Astrocyte of the spinal cord (primary cell): ENCODE data around the gene KLHDC8A.
A peak's percentile ranks its signal among the peaks of the same experiment; 100 is the strongest.

Experiments
- DNase-seq: peaks from one replicate; pipeline ENCODE4 v3.0.0; 2011; ENCODE audit warnings: low read depth, low spot score
- H3K4me3 ChIP-seq: 2 replicates; pipeline ENCODE4 v1.5.1; 2011; ENCODE audit warnings: low read depth, mild to moderate bottlenecking, low read length, moderate library complexity
- in situ Hi-C: cut with HindIII; loops from 2 replicates; pipeline ENCODE4 v1.10.0; 2017; ENCODE audit warnings: low sequenced_read_pairs
- TF ChIP-seq, protein P1 (sequence below): IDR thresholded peaks from 2 replicates; pipeline ENCODE4 v1.5.1; 2012; ENCODE audit warnings: low read depth, mild to moderate bottlenecking, low read length, inconsistent platforms

Gene KLHDC8A

DNA sequence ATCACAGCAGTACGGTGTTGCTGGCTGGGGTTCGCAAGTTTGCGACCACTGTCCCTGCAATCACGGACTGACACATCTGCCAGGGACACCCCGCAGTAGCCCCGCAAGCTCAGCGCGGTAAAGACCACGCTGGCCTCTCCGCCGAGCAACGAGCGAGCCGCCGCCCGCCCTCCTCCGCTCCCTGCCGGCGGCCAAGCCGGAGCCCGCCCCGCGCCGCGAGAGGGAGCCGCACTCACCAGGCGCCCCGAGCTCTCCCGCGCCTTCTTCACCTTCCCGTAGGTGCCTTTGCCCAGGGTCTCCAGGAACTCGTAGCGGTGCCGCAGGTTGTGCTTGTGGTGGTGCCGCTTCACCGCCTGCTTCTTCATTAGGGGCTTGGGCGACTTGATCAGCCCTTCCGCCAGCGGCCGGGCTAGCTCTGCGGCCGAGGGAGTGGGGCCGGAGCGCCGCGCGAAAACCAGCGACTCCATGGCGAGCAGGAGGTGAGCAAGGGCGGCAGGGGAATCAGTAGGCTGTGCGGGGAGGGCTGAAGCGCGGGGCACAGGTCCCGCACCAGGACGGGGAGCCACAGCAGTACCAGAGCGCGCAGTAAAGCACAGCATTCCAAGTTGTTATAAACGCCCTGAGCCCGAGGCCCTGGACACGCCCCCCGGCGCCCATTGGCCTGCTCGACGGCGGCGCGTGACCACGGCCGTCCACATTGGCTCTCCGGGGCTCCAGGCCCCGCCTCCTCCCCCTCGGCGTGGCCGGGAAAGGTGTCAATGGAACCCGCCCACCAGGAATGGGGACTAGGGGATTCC is 35.4 kb downstream of the KLHDC8A start, which contains the start of gene NUAK2:
Gene NUAK2 (minus strand): TSS at position 584 of the 797 bp plus-strand sequence. CDS start 117 bp downstream, at position 467.
- DNase-seq = peak; percentile 92
- TF ChIP-seq, protein P1, sequence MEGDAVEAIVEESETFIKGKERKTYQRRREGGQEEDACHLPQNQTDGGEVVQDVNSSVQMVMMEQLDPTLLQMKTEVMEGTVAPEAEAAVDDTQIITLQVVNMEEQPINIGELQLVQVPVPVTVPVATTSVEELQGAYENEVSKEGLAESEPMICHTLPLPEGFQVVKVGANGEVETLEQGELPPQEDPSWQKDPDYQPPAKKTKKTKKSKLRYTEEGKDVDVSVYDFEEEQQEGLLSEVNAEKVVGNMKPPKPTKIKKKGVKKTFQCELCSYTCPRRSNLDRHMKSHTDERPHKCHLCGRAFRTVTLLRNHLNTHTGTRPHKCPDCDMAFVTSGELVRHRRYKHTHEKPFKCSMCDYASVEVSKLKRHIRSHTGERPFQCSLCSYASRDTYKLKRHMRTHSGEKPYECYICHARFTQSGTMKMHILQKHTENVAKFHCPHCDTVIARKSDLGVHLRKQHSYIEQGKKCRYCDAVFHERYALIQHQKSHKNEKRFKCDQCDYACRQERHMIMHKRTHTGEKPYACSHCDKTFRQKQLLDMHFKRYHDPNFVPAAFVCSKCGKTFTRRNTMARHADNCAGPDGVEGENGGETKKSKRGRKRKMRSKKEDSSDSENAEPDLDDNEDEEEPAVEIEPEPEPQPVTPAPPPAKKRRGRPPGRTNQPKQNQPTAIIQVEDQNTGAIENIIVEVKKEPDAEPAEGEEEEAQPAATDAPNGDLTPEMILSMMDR = peak; percentile 31
- in situ Hi-C loops = no loop called here
- H3K4me3 ChIP-seq = peak within 1 kb of the TSS; percentile 91

DNA sequence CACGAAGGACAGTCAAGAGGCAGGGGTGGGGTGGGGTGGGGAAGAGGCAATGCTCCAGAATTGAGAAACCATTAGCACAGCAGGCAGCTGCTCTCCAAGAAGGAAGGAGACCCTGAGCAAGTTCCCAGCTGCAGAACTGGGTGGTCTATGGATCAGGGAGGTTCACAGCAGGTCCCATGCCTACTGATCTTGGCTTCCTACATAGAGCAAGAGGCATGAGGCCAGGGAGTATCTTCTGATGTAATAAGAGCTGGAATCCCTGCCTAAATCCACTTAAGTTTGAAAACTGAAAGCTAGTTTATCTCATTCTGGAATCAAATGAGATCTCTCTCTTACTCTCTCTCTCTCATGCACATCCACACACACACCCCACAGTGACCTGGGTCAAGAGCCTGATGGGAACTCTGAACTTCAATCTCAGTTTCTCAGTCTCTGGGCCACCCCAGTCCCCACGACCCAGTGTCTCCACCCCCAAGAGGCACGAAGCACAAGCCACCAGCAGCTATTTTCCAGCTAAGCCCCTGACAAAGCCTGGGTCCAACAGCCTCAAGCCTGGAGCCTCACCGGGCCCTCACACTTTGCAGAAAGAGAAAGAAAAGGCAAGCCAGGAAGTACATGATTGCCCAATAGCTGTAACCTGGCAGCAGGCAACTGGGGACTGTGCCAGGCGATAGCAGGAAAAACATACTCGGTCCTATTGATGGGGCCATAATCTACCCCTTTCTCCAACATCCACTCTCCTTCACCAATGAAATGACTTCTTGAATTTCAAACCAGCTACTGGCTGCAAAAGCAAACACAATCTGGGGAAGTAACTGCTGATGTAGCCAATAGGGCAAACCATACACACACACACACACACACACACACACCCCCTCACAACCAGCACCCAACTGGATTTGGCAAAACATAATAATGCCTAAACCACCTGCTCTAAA is 37.4 kb downstream of the KLHDC8A start:
- in situ Hi-C loops = no loop called here
- peak; percentile 79 for DNase-seq

DNA sequence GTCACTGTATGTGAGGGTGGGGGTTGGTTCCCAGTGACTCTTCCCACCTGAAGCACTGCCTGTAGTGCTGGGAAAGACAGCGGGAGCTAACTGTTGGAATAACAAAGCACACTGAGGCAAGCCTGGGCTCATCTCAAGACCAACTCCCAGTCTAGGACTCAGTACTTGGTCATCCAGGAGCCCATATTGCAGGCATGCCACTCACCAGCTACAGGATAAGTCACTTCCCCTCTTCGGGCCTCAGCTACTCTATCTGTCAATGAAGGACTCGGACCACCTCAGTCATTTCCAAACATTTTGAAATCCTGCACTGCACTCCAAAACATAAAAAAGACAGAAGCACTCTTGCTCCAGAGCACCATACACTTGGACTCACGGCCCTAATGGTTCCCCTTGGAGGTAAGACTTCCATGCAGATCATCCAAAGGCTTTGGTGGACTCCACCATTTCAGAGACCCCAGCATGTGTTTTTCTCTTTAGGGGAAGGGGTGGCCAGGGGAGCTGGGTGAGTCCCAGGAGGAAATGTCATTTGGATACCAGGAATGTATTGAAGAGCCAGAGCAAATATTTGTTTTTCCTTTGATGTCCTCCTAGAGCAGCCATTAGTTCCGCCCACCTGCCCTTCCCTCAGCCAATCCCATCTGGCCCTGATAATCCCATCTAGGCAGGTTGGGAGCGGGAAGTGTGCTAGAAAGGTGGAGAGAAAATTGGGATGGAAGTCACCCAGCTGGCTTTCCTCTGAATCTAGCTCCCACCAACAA is 38.3 kb downstream of the KLHDC8A start:
- TF ChIP-seq, protein P1 = no peak
- DNase-seq = no peak
- in situ Hi-C loops = no loop called here
- H3K4me3 ChIP-seq = peak overlapping the region; percentile 3

More for the DNA sequence above, 37.4 kb downstream of the KLHDC8A start:
- H3K4me3 ChIP-seq = peak overlapping the region; percentile 30
- TF ChIP-seq, protein P1 = no peak

DNA sequence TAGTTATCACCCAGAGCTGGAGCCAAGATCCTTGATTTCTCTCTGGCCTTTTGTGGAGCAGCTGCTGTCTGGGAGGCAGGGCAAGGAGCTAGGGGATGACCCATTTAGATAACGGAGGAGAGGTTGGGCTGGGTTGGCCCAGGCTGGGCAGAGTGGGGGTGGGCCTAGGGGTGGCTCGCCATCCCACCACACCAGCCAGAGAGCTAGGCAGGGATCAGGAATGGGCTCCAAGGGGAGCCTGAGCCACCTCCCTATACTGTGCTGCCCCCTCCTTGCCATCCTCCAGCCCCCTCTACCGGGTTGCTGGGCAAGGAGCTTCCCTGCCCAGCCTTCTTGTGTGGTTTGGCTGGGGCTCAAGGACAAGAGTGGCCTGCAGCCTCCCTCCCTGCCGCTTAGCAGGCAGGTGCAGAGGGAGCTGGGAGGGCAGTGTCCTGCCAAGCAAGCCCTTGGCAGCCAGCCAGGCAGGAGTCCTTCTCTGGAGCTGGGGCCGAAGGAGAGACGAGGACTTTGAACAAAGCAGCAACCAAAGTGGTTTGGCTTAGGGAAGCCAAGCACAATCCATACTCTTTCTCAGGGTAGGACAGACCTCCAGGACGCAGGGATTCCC is 39.3 kb downstream of the KLHDC8A start:
- DNase-seq = peak; percentile 71
- no peak overlapping the region for H3K4me3 ChIP-seq
- in situ Hi-C loops = no loop called here
- TF ChIP-seq, protein P1 = peak; percentile 16

DNA sequence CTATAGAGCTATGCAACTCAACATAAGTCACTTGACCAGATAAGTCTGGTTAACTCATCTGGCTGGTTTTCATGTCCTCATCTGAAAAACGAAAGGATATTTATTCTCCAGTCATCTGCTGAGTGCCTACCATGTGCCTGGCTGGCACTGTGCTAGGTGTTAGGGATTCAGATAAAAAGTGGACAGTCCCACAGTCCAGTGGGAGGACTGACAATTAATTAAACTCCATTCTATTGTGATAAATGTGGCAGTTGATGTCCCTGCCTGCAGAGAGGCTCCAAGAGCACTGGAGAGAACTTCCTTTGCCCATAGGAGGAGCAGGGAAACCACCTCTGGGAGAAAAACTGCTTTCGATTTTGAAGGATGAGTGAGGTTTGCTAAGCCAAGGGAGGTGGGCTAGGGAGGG is 40.6 kb downstream of the KLHDC8A start:
- in situ Hi-C loops = no loop called here
- DNase-seq = no peak
- TF ChIP-seq, protein P1 = no peak
- no peak overlapping the region for H3K4me3 ChIP-seq
